Activated naive CD4-positive, alpha-beta T cell treated with anti-CD3 and anti-CD28 coated beads for 36 hours (primary cell): Measurements from ENCODE around the gene RRAGB. TPM values are rescaled to one million over a fixed set of nuclear protein-coding genes. Genes with fewer than 3 reads are reported as not detected.
A peak's percentile ranks its signal among the peaks of the same experiment; 100 is the strongest.
"Not testable (repeated sequence)": the region's sequence is repeated elsewhere in the genome, so short reads cannot be mapped to it uniquely, and the experiment has no call there.

Experiments
- CTCF ChIA-PET: fragments of 350-600 bp; sonication (Branson Sonifier 250); formaldehyde crosslinking; loops from one replicate; lab custom pipeline; 2021; ENCODE audit warnings: antibody characterized with exemption; lab: Charles Lee
- DNase-seq: peaks from one replicate; pipeline ENCODE4 v3.0.0-alpha.2; 2020
- H3K27ac Mint-ChIP-seq: one replicate; pipeline ENCODE4 v1.8.0; 2021; ENCODE audit warnings: mild to moderate bottlenecking, mixed read lengths
- H3K27me3 Mint-ChIP-seq: one replicate; pipeline ENCODE4 v1.8.0; 2021; ENCODE audit warnings: low read depth, mixed read lengths
- H3K36me3 Mint-ChIP-seq: one replicate; pipeline ENCODE4 v1.8.0; 2021; ENCODE audit warnings: low read depth, mixed read lengths
- H3K4me1 Mint-ChIP-seq: one replicate; pipeline ENCODE4 v1.8.0; 2021; ENCODE audit warnings: low read depth, mixed read lengths
- H3K4me3 Mint-ChIP-seq: one replicate; pipeline ENCODE4 v1.8.0; 2021; ENCODE audit warnings: mild to moderate bottlenecking, moderate library complexity, mixed read lengths
- H3K9me3 Mint-ChIP-seq: one replicate; pipeline ENCODE4 v1.8.0; 2021; ENCODE audit warnings: mixed read lengths
- intact Hi-C: fragments of 100-400 bp; cut with micrococcal nuclease; formaldehyde crosslinking; loops from one replicate; pipeline ENCODE4 v1.15.1; 2023
- total RNA-seq, 2 experiments: library from RNA; stranded (reverse); gene quantifications; one replicate each; pipeline ENCODE4 v1.2.3, GENCODE V29; 2021

Gene RRAGB
- total RNA-seq, 2 experiments from 2014 or later = 3.4 to 4.0 TPM

- H3K27me3 Mint-ChIP-seq = no peaks in the 10 kb centered on the region
- DNase-seq = no peak
- no peaks in the 10 kb centered on the region for H3K9me3 Mint-ChIP-seq
- H3K4me3 Mint-ChIP-seq = no peak overlapping the region
- H3K36me3 Mint-ChIP-seq = no peaks in the 10 kb centered on the region
- intact Hi-C loops = loop anchor here (5.0 to 10.0 kb wide), 5 partner anchors 519 to 1571 kb away; partner anchors contain the start of genes FAAH2, KLF8, MAGED2 and UBQLN2
- peaks cover 21% of the 10 kb centered on the region for H3K4me1 Mint-ChIP-seq
- no peak overlapping the region for H3K27ac Mint-ChIP-seq
- CTCF ChIA-PET = interaction anchor here (0.6 kb wide), 1 partner anchor 17 kb away, joined by 4 read pairs; no protein-coding TSS in a partner anchor
Measured at GRCh38 chrX:55715847-55716246, 1.7 kb upstream of the RRAGB start.

GRCh38 chrX:55716937-55717336 is 612 bp upstream of the RRAGB start:
- CTCF ChIA-PET = interaction anchor here (3.6 kb wide), 1 partner anchor 265 kb away, joined by 9 read pairs; the partner anchor contains the start of gene MAGEH1
- H3K4me3 Mint-ChIP-seq = peak overlapping the region; percentile 80
- no peaks in the 10 kb centered on the region for H3K27me3 Mint-ChIP-seq
- peaks cover 5% of the 10 kb centered on the region for H3K36me3 Mint-ChIP-seq
- DNase-seq = no peak
- H3K27ac Mint-ChIP-seq = peak overlapping the region; percentile 91
- H3K9me3 Mint-ChIP-seq = no peaks in the 10 kb centered on the region
- peaks cover 28% of the 10 kb centered on the region for H3K4me1 Mint-ChIP-seq
- intact Hi-C loops = loop anchor here (1.0 to 10.0 kb wide), 8 partner anchors 191 to 1570 kb away; partner anchors contain the start of genes FAAH2, KLF8, MAGED2 and UBQLN2

GRCh38 chrX:55731826-55732225 is 14.3 kb downstream of the RRAGB start:
- Mint-ChIP-seq H3K4me3 (no peak overlapping the region), H3K27me3 (no peaks in the 10 kb centered on the region), H3K36me3 (peaks cover 45% of the 10 kb centered on the region), H3K9me3 (peaks cover 4% of the 10 kb centered on the region), H3K4me1 (peaks cover 3% of the 10 kb centered on the region), H3K27ac (no peak overlapping the region)
- DNase-seq = no peak
- intact Hi-C loops = no loop called here
- CTCF ChIA-PET = no interaction called here

GRCh38 chrX:55738969-55739368 is 21.4 kb downstream of the RRAGB start:
- CTCF ChIA-PET = no interaction called here
- intact Hi-C loops = no loop called here
- Mint-ChIP-seq H3K27me3 (no peaks in the 10 kb centered on the region), H3K4me3 (no peak overlapping the region), H3K27ac (no peak overlapping the region), H3K4me1 (peaks cover 2% of the 10 kb centered on the region), H3K36me3 (peaks cover 35% of the 10 kb centered on the region), H3K9me3 (peaks cover 4% of the 10 kb centered on the region)
- DNase-seq = no peak

- Mint-ChIP-seq H3K36me3 (peaks cover 25% of the 10 kb centered on the region), H3K4me3 (no peak overlapping the region), H3K27ac (no peak overlapping the region), H3K9me3 (no peaks in the 10 kb centered on the region), H3K27me3 (no peaks in the 10 kb centered on the region), H3K4me1 (no peaks in the 10 kb centered on the region)
- DNase-seq = no peak
- CTCF ChIA-PET = no interaction called here
- intact Hi-C loops = no loop called here
Measured at GRCh38 chrX:55742649-55743048, 25.1 kb downstream of the RRAGB start.

GRCh38 chrX:55748463-55748862 is 30.9 kb downstream of the RRAGB start:
- H3K27ac Mint-ChIP-seq, H3K27me3 Mint-ChIP-seq, H3K9me3 Mint-ChIP-seq, intact Hi-C loops, H3K4me1 Mint-ChIP-seq, H3K4me3 Mint-ChIP-seq, CTCF ChIA-PET, DNase-seq: not testable (repeated sequence)
- H3K36me3 Mint-ChIP-seq = peaks cover 13% of the 10 kb centered on the region

GRCh38 chrX:55750256-55750655 is 32.7 kb downstream of the RRAGB start:
- CTCF ChIA-PET = no interaction called here
- H3K27ac Mint-ChIP-seq = no peak overlapping the region
- H3K27me3 Mint-ChIP-seq = no peaks in the 10 kb centered on the region
- DNase-seq = no peak
- intact Hi-C loops = no loop called here
- H3K4me1 Mint-ChIP-seq = peaks cover 6% of the 10 kb centered on the region
- H3K36me3 Mint-ChIP-seq = peaks cover 9% of the 10 kb centered on the region
- no peak overlapping the region for H3K4me3 Mint-ChIP-seq
- no peaks in the 10 kb centered on the region for H3K9me3 Mint-ChIP-seq

GRCh38 chrX:55754861-55755294 is 37.3 kb downstream of the RRAGB start:
- CTCF ChIA-PET = interaction anchor here (1.0 kb wide), 1 partner anchor 9 kb away, joined by 3 read pairs; no protein-coding TSS in a partner anchor
- Mint-ChIP-seq H3K4me1 (peaks cover 7% of the 10 kb centered on the region), H3K27me3 (no peaks in the 10 kb centered on the region), H3K36me3 (peaks cover 20% of the 10 kb centered on the region), H3K9me3 (no peaks in the 10 kb centered on the region), H3K4me3 (no peak overlapping the region), H3K27ac (no peak overlapping the region)
- peak; percentile 25 for DNase-seq
- intact Hi-C loops = loop anchor here (1.0 kb wide), 1 partner anchor 39 kb away; no protein-coding TSS in a partner anchor

GRCh38 chrX:55758033-55758432 is 40.5 kb downstream of the RRAGB start:
- H3K4me3 Mint-ChIP-seq = no peak overlapping the region
- no peak for DNase-seq
- H3K36me3 Mint-ChIP-seq = peaks cover 28% of the 10 kb centered on the region
- H3K27ac Mint-ChIP-seq = no peak overlapping the region
- no peaks in the 10 kb centered on the region for H3K9me3 Mint-ChIP-seq
- no peaks in the 10 kb centered on the region for H3K27me3 Mint-ChIP-seq
- CTCF ChIA-PET = interaction anchor here (0.8 kb wide), 1 partner anchor 490 kb away, joined by 3 read pairs; no protein-coding TSS in a partner anchor
- H3K4me1 Mint-ChIP-seq = peaks cover 7% of the 10 kb centered on the region
- intact Hi-C loops = no loop called here

GRCh38 chrX:55759478-55759877 is 41.9 kb downstream of the RRAGB start:
- no peak overlapping the region for H3K27ac Mint-ChIP-seq
- peaks cover 6% of the 10 kb centered on the region for H3K4me1 Mint-ChIP-seq
- intact Hi-C loops = no loop called here
- peaks cover 32% of the 10 kb centered on the region for H3K36me3 Mint-ChIP-seq
- no peak overlapping the region for H3K4me3 Mint-ChIP-seq
- no peaks in the 10 kb centered on the region for H3K27me3 Mint-ChIP-seq
- no peak for DNase-seq
- CTCF ChIA-PET = no interaction called here
- no peaks in the 10 kb centered on the region for H3K9me3 Mint-ChIP-seq

GRCh38 chrX:55767100-55767499 is 49.6 kb downstream of the RRAGB start:
- no peaks in the 10 kb centered on the region for H3K4me1 Mint-ChIP-seq
- no peak overlapping the region for H3K27ac Mint-ChIP-seq
- CTCF ChIA-PET = no interaction called here
- H3K27me3 Mint-ChIP-seq = no peaks in the 10 kb centered on the region
- H3K4me3 Mint-ChIP-seq = no peak overlapping the region
- peaks cover 29% of the 10 kb centered on the region for H3K36me3 Mint-ChIP-seq
- peaks cover 16% of the 10 kb centered on the region for H3K9me3 Mint-ChIP-seq
- intact Hi-C loops = no loop called here
- no peak for DNase-seq

GRCh38 chrX:55774419-55774818 is 56.9 kb downstream of the RRAGB start:
- Mint-ChIP-seq H3K36me3 (peaks cover 37% of the 10 kb centered on the region), H3K9me3 (peaks cover 12% of the 10 kb centered on the region)
- intact Hi-C loops, H3K4me1 Mint-ChIP-seq, H3K27me3 Mint-ChIP-seq, CTCF ChIA-PET, H3K4me3 Mint-ChIP-seq, DNase-seq, H3K27ac Mint-ChIP-seq: not testable (repeated sequence)

GRCh38 chrX:55777596-55777995 is 60.0 kb downstream of the RRAGB start:
- H3K27me3 Mint-ChIP-seq = no peaks in the 10 kb centered on the region
- CTCF ChIA-PET = no interaction called here

More at GRCh38 chrX:55777596-55777995, 60.0 kb downstream of the RRAGB start:
- peaks cover 18% of the 10 kb centered on the region for H3K36me3 Mint-ChIP-seq
- H3K4me1 Mint-ChIP-seq = no peaks in the 10 kb centered on the region
- DNase-seq = no peak
- H3K4me3 Mint-ChIP-seq = no peak overlapping the region
- intact Hi-C loops = no loop called here
- no peak overlapping the region for H3K27ac Mint-ChIP-seq
- H3K9me3 Mint-ChIP-seq = peaks cover 11% of the 10 kb centered on the region
